Astrocyte (in vitro differentiated cells and primary cell): ENCODE data around the gene LDLRAD4. TPM values are rescaled to one million over a fixed set of nuclear protein-coding genes. Genes with fewer than 3 reads are reported as not detected.

Experiments
- DNase-seq: peaks from one replicate; pipeline ENCODE4 v3.0.0-alpha.2; 2010; ENCODE audit warnings: low read depth
- FAIRE-seq: peaks from 2 replicates; lab custom pipeline; 2011; peaks lifted over from hg19 to GRCh38; lab: Jason Lieb, UNC
- H2AFZ ChIP-seq: 2 replicates; pipeline ENCODE4 v1.6.0; 2012; ENCODE audit warnings: low read depth, low read length, inconsistent platforms
- H3K27ac ChIP-seq: 2 replicates; pipeline ENCODE4 v1.5.1; 2011; ENCODE audit warnings: low read depth, low read length, inconsistent platforms
- H3K27me3 ChIP-seq: 2 replicates; pipeline ENCODE4 v1.6.0; 2011; ENCODE audit warnings: low read length, inconsistent platforms; ENCODE audit not compliant: insufficient read depth
- H3K36me3 ChIP-seq: 2 replicates; pipeline ENCODE4 v1.5.1; 2011; ENCODE audit warnings: low read length, inconsistent platforms; ENCODE audit not compliant: insufficient read depth
- H3K4me1 ChIP-seq: 2 replicates; pipeline ENCODE4 v1.5.1; 2011; ENCODE audit warnings: low read length, inconsistent platforms; ENCODE audit not compliant: insufficient read depth
- H3K4me2 ChIP-seq: 2 replicates; pipeline ENCODE4 v1.6.0; 2012; ENCODE audit warnings: low read length, inconsistent platforms
- H3K4me3 ChIP-seq: 2 replicates; pipeline ENCODE4 v1.5.1; 2011; ENCODE audit warnings: low read depth, mild to moderate bottlenecking, low read length, inconsistent platforms; ENCODE audit not compliant: insufficient read depth
- H3K79me2 ChIP-seq: 2 replicates; pipeline ENCODE4 v1.6.0; 2012; ENCODE audit warnings: mild to moderate bottlenecking, low read length, inconsistent platforms; ENCODE audit not compliant: insufficient read depth
- H3K9ac ChIP-seq: 2 replicates; pipeline ENCODE4 v1.6.0; 2012; ENCODE audit warnings: mild to moderate bottlenecking, low read length, inconsistent platforms
- H3K9me3 ChIP-seq: 2 replicates; pipeline ENCODE4 v1.5.1; 2012; ENCODE audit warnings: low read depth, mild to moderate bottlenecking, low read length, inconsistent platforms; ENCODE audit not compliant: insufficient read depth
- H4K20me1 ChIP-seq: 2 replicates; pipeline ENCODE4 v1.6.0; 2012; ENCODE audit warnings: low read length, inconsistent platforms; ENCODE audit not compliant: insufficient read depth
- H3K27ac Mint-ChIP-seq: one replicate; pipeline ENCODE4 v1.8.0; 2021; ENCODE audit warnings: mild to moderate bottlenecking, mixed read lengths; ENCODE audit not compliant: unreplicated experiment
- H3K27me3 Mint-ChIP-seq: one replicate; pipeline ENCODE4 v1.8.0; 2021; ENCODE audit warnings: low read depth, mixed read lengths; ENCODE audit not compliant: unreplicated experiment
- H3K36me3 Mint-ChIP-seq: one replicate; pipeline ENCODE4 v1.8.0; 2021; ENCODE audit warnings: low read depth, mixed read lengths; ENCODE audit not compliant: unreplicated experiment
- H3K4me1 Mint-ChIP-seq: one replicate; pipeline ENCODE4 v1.8.0; 2021; ENCODE audit warnings: low read depth, mixed read lengths; ENCODE audit not compliant: unreplicated experiment
- H3K4me3 Mint-ChIP-seq: one replicate; pipeline ENCODE4 v1.8.0; 2021; ENCODE audit warnings: mild to moderate bottlenecking, moderate library complexity, mixed read lengths; ENCODE audit not compliant: unreplicated experiment
- H3K9me3 Mint-ChIP-seq: one replicate; pipeline ENCODE4 v1.8.0; 2021; ENCODE audit warnings: mild to moderate bottlenecking, mixed read lengths; ENCODE audit not compliant: unreplicated experiment
- CTCF ChIP-seq: IDR thresholded peaks from 2 replicates; pipeline ENCODE4 v1.5.1; 2011; ENCODE audit warnings: low read depth, mild to moderate bottlenecking, inconsistent platforms, low read length, moderate library complexity; ENCODE audit not compliant: insufficient read depth
- EZH2 ChIP-seq: IDR thresholded peaks from 2 replicates; pipeline ENCODE4 v1.6.1; 2012; ENCODE audit warnings: mild to moderate bottlenecking, low read length, inconsistent platforms; ENCODE audit not compliant: insufficient read depth
- total RNA-seq: library from RNA; stranded (reverse); gene quantifications from 2 replicates; pipeline ENCODE4 v1.2.1, GENCODE V29; 2021

LDLRAD4 gene
- total RNA-seq, 1 donor from 2014 or later: 26.0 TPM

- Histone ChIP-seq H3K4me3 (no peak overlapping the region), H3K4me1 (no peaks in the 10 kb centered on the region), H3K9ac (no peak overlapping the region), H3K36me3 (no peaks in the 10 kb centered on the region), H3K9me3 (no peaks in the 10 kb centered on the region), H4K20me1 (peaks cover 6% of the 10 kb centered on the region), H3K4me2 (no peak overlapping the region), H3K27me3 (no peaks in the 10 kb centered on the region), H3K27ac (no peak overlapping the region), H3K79me2 (no peaks in the 10 kb centered on the region), H2AFZ (no peak overlapping the region)
- H3K9me3 Mint-ChIP-seq: peaks cover 4% of the 10 kb centered on the region
- peaks cover 11% of the 10 kb centered on the region for H3K4me1 Mint-ChIP-seq
- no peak for DNase-seq
- peaks cover 5% of the 10 kb centered on the region for H3K36me3 Mint-ChIP-seq
- H3K27me3 Mint-ChIP-seq: no peaks in the 10 kb centered on the region
- TF ChIP-seq CTCF (no peak), EZH2 (no peak)
- no peak for FAIRE-seq
- no peak overlapping the region for H3K4me3 Mint-ChIP-seq
- peak overlapping the region; percentile 69 for H3K27ac Mint-ChIP-seq
Measured at GRCh38 chr18:13585379-13586153, 367.0 kb downstream of the LDLRAD4 start.

GRCh38 chr18:13587001-13587400 is 368.4 kb downstream of the LDLRAD4 start:
- Histone ChIP-seq H3K27ac (no peak overlapping the region), H2AFZ (no peak overlapping the region), H3K4me3 (no peak overlapping the region), H3K36me3 (no peaks in the 10 kb centered on the region), H3K9me3 (no peaks in the 10 kb centered on the region), H3K9ac (no peak overlapping the region), H3K4me1 (no peaks in the 10 kb centered on the region), H3K27me3 (no peaks in the 10 kb centered on the region), H3K79me2 (no peaks in the 10 kb centered on the region), H4K20me1 (peaks cover 6% of the 10 kb centered on the region), H3K4me2 (no peak overlapping the region)
- TF ChIP-seq EZH2: no peak
- TF ChIP-seq CTCF: no peak
- Mint-ChIP-seq H3K4me3 (no peak overlapping the region), H3K27ac (no peak overlapping the region), H3K36me3 (peaks cover 5% of the 10 kb centered on the region), H3K27me3 (no peaks in the 10 kb centered on the region), H3K9me3 (peaks cover 4% of the 10 kb centered on the region), H3K4me1 (peaks cover 13% of the 10 kb centered on the region)
- FAIRE-seq: no peak
- DNase-seq: no peak

- no peak overlapping the region for H3K27ac ChIP-seq
- no peak overlapping the region for H3K27ac Mint-ChIP-seq
- no peak overlapping the region for H2AFZ ChIP-seq
- H3K4me1 Mint-ChIP-seq: peaks cover 16% of the 10 kb centered on the region
- no peak overlapping the region for H3K9ac ChIP-seq
- TF ChIP-seq EZH2 (no peak), CTCF (no peak)
- FAIRE-seq (no peak), DNase-seq (no peak)
- H3K9me3 ChIP-seq: no peaks in the 10 kb centered on the region
- H3K4me3 Mint-ChIP-seq: no peak overlapping the region
- H3K36me3 Mint-ChIP-seq: peaks cover 5% of the 10 kb centered on the region
- no peak overlapping the region for H3K4me2 ChIP-seq
- no peaks in the 10 kb centered on the region for H3K27me3 Mint-ChIP-seq
- no peaks in the 10 kb centered on the region for H3K27me3 ChIP-seq
- H3K4me1 ChIP-seq: no peaks in the 10 kb centered on the region
- H3K79me2 ChIP-seq: no peaks in the 10 kb centered on the region
- H3K9me3 Mint-ChIP-seq: peaks cover 4% of the 10 kb centered on the region
- H3K4me3 ChIP-seq: no peak overlapping the region
- no peaks in the 10 kb centered on the region for H3K36me3 ChIP-seq
- peaks cover 6% of the 10 kb centered on the region for H4K20me1 ChIP-seq
Measured at GRCh38 chr18:13587477-13587876, 368.9 kb downstream of the LDLRAD4 start.
